IMR-90 (cell line): ENCODE results near the gene CRYBG2. TPM values are rescaled to one million over a fixed set of nuclear protein-coding genes. Genes with fewer than 3 reads are reported as not detected.

Experiments used
- ATAC-seq: fragments of 200-7000 bp; cut with Tn5 transposase; 2 replicates; pipeline ENCODE4 v1.9.1; 2020; ENCODE audit warnings: low read depth, mild to moderate bottlenecking, moderate library complexity
- BruUV-seq: library from RNA; stranded (reverse); fragments of 400-500 nt; replicated peaks from 2 replicates; lab custom pipeline; 2021; lab: Mats Ljungman, UMichigan
- CTCF ChIA-PET: fragments of 300-600 bp; formaldehyde crosslinking; extraction: SDS; loops from one replicate; lab custom pipeline; 2021; ENCODE audit warnings: antibody characterized with exemption; lab: Yijun Ruan, JAX
- POLR2A ChIA-PET: fragments of 300-600 bp; sonication (Branson Sonifier 250); formaldehyde crosslinking; loops from one replicate; lab custom pipeline; 2022; ENCODE audit warnings: antibody characterized with exemption; ENCODE audit not compliant: unreplicated experiment; lab: Charles Lee
- DNase-seq: peaks from one replicate; pipeline ENCODE4 v3.0.0; 2013
- H2AFZ ChIP-seq: replicated peaks from 2 replicates; pipeline ENCODE3; 2013; ENCODE audit warnings: low read length, mild to moderate bottlenecking; ENCODE audit not compliant: poor library complexity
- H2AK5ac ChIP-seq: 2 replicates; pipeline ENCODE4 v1.6.1; 2013; ENCODE audit warnings: low read depth, low read length, inconsistent platforms
- H2AK9ac ChIP-seq: replicated peaks from 2 replicates; pipeline ENCODE3; 2013; ENCODE audit warnings: mild to moderate bottlenecking, low read depth, low read length, moderate library complexity; ENCODE audit not compliant: poor library complexity
- H2BK120ac ChIP-seq: 2 replicates; pipeline ENCODE4 v1.6.1; 2013; ENCODE audit warnings: low read depth, low read length, inconsistent platforms
- H2BK15ac ChIP-seq: 3 replicates; pipeline ENCODE4 v1.6.1; 2013; ENCODE audit warnings: low read depth, low read length, inconsistent platforms
- H2BK20ac ChIP-seq: 2 replicates; pipeline ENCODE4 v1.6.1; 2013; ENCODE audit warnings: low read depth, mild to moderate bottlenecking, inconsistent platforms, low read length, moderate library complexity
- H2BK5ac ChIP-seq: 2 replicates; pipeline ENCODE4 v1.6.1; 2013; ENCODE audit warnings: mild to moderate bottlenecking, low read depth, low read length, inconsistent platforms; ENCODE audit not compliant: poor library complexity, severe bottlenecking
- H3K14ac ChIP-seq: replicated peaks from 2 replicates; pipeline ENCODE4 v1.6.1; 2013; ENCODE audit warnings: low read depth, low read length, inconsistent platforms
- H3K18ac ChIP-seq: 2 replicates; pipeline ENCODE4 v1.6.1; 2013; ENCODE audit warnings: low read depth, low read length, control low read depth
- H3K23ac ChIP-seq: 2 replicates; pipeline ENCODE4 v1.6.1; 2013; ENCODE audit warnings: low read depth, low read length, inconsistent platforms
- H3K27ac ChIP-seq: 2 replicates; pipeline ENCODE4 v1.5.1; 2013; ENCODE audit warnings: mild to moderate bottlenecking, control low read depth, low read length; ENCODE audit not compliant: insufficient read depth
- H3K27me3 ChIP-seq: 2 replicates; pipeline ENCODE4 v1.6.1; 2013; ENCODE audit warnings: low read length; ENCODE audit not compliant: control insufficient read depth, insufficient read depth
- H3K36me3 ChIP-seq: 2 replicates; pipeline ENCODE4 v1.6.1; 2013; ENCODE audit warnings: low read length, mixed read lengths; ENCODE audit not compliant: control insufficient read depth, insufficient read depth
- H3K4ac ChIP-seq: 2 replicates; pipeline ENCODE4 v1.6.1; 2013; ENCODE audit warnings: low read depth, low read length, inconsistent platforms
- H3K4me1 ChIP-seq: 2 replicates; pipeline ENCODE4 v1.6.1; 2013; ENCODE audit warnings: low read length, mixed read lengths; ENCODE audit not compliant: control insufficient read depth, insufficient read depth
- H3K4me2 ChIP-seq: 2 replicates; pipeline ENCODE4 v1.6.1; 2013; ENCODE audit warnings: low read depth, mild to moderate bottlenecking, control low read depth, low read length, moderate library complexity
- H3K4me3 ChIP-seq: 2 replicates; pipeline ENCODE4 v1.5.1; 2013; ENCODE audit warnings: low read depth, mild to moderate bottlenecking, control low read depth, low read length, moderate library complexity; ENCODE audit not compliant: insufficient read depth
- H3K56ac ChIP-seq: 2 replicates; pipeline ENCODE4 v1.6.1; 2013; ENCODE audit warnings: low read length, inconsistent platforms; ENCODE audit not compliant: insufficient read depth; ENCODE audit errors: extremely low read depth
- H3K79me1 ChIP-seq, 2 experiments: 2 replicates each; pipeline ENCODE4 v1.6.1; 2013; ENCODE audit warnings: low read length in 2 of 2, inconsistent platforms in 1 of 2, low read depth in 1 of 2
- H3K9ac ChIP-seq: 2 replicates; pipeline ENCODE4 v1.6.1; 2013; ENCODE audit warnings: low read depth, low read length, control low read depth
- H3K9me1 ChIP-seq: 2 replicates; pipeline ENCODE4 v1.6.1; 2013; ENCODE audit warnings: low read length, inconsistent platforms; ENCODE audit not compliant: insufficient read depth
- H3K9me3 ChIP-seq: 2 replicates; pipeline ENCODE4 v1.6.1; 2013; ENCODE audit warnings: low read length; ENCODE audit not compliant: control insufficient read depth, insufficient read depth
- H4K20me1 ChIP-seq: 2 replicates; pipeline ENCODE4 v1.6.1; 2013; ENCODE audit warnings: low read length, inconsistent platforms; ENCODE audit not compliant: insufficient read depth
- H4K5ac ChIP-seq: 2 replicates; pipeline ENCODE4 v1.6.1; 2013; ENCODE audit warnings: mild to moderate bottlenecking, low read depth, low read length, control low read depth
- H4K8ac ChIP-seq, 2 experiments: 2 replicates each; pipeline ENCODE4 v1.6.1; 2013; ENCODE audit warnings: low read depth in 2 of 2, low read length in 2 of 2, control low read depth in 1 of 2, inconsistent platforms in 1 of 2
- H4K91ac ChIP-seq: 2 replicates; pipeline ENCODE4 v1.6.1; 2013; ENCODE audit warnings: low read depth, low read length, inconsistent platforms; ENCODE audit not compliant: insufficient read depth
- MAZ ChIP-seq: IDR thresholded peaks from 2 replicates; pipeline ENCODE4 v1.6.1; 2012; ENCODE audit warnings: low read depth, mild to moderate bottlenecking, low read length, improper control_type of control experiment, moderate library complexity, borderline replicate concordance
- NFE2L2 ChIP-seq: fragments of 150-350 bp; IDR thresholded peaks from 2 replicates; pipeline ENCODE4 v1.6.1; 2016; ENCODE audit warnings: low read depth, mild to moderate bottlenecking, low read length
- WGBS, 2 experiments: methylation state at CpG; one replicate each; pipeline versions ENCODE4 v1.1.5 to v1.1.7; 2013; ENCODE audit warnings: missing lambda C conversion rate in 2 of 2; ENCODE audit not compliant: insufficient read length in 1 of 2; ENCODE audit errors: extremely low coverage in 2 of 2; 5-methylcytosine and 5-hydroxymethylcytosine counted together
- dilution Hi-C: fragments of 300-500 bp; cut with HindIII; formaldehyde crosslinking; loops from one replicate; pipeline ENCODE4 v1.14.3; 2018; ENCODE audit warnings: low sequenced_read_pairs; ENCODE audit not compliant: unreplicated experiment
- in situ Hi-C: fragments of 300-500 bp; cut with MboI; formaldehyde crosslinking; loops from 3 replicates; pipeline ENCODE4 v1.14.3; 2019; ENCODE audit warnings: low sequenced_read_pairs, inconsistent platforms, mixed read lengths
- intact Hi-C: fragments of 100-400 bp; cut with micrococcal nuclease; formaldehyde crosslinking; loops from 2 replicates; pipeline ENCODE4 v1.10.0; 2022
- polyA plus RNA-seq, 3 experiments: library from polyadenylated mRNA; depleted of rRNA; stranded (reverse); fragments of >200 nt; gene quantifications; 2 replicates each; pipeline ENCODE4 v1.2.3, GENCODE V29; 2012; ENCODE audit warnings: low replicate concordance in 1 of 3
- total RNA-seq: library from RNA; depleted of rRNA; stranded (reverse); fragments of >200 nt; gene quantifications from 2 replicates; pipeline ENCODE4 v1.2.3, GENCODE V29; 2012

Gene CRYBG2
- total and polyA plus RNA-seq, 2 of the 4 experiments (the other 2 are of a cell fraction), result not detected

GRCh38 chr1:26358411-26359384 is 4.8 kb upstream of the CRYBG2 start:
- Histone ChIP-seq H2BK5ac (no peak overlapping the region), H4K91ac (no peak overlapping the region), H3K4me3 (no peak overlapping the region), H3K23ac (no peak overlapping the region), H3K4me1 (no peaks in the 10 kb centered on the region; the same call in 1 of the 2 replicates), H3K27me3 (peaks cover 83% of the 10 kb centered on the region), H2BK20ac (no peak overlapping the region), H3K4ac (no peak overlapping the region), H3K27ac (no peak overlapping the region), H4K5ac (no peak overlapping the region), H2AFZ (peak overlapping the region; percentile 44), H2AK9ac (no peak overlapping the region), H3K9me1 (no peaks in the 10 kb centered on the region), H2AK5ac (no peak overlapping the region), H2BK120ac (no peak overlapping the region), H3K79me1 (no peaks in the 10 kb centered on the region), H2BK15ac (no peak overlapping the region), H4K8ac (no peak overlapping the region), H3K4me2 (no peak overlapping the region), H3K14ac (no peak overlapping the region), H3K9me3 (no peaks in the 10 kb centered on the region), H4K20me1 (no peaks in the 10 kb centered on the region), H3K56ac (no peak overlapping the region), H3K18ac (no peak overlapping the region), H3K9ac (no peak overlapping the region), H3K36me3 (no peaks in the 10 kb centered on the region)
- dilution Hi-C loops, result no loop called here
- DNase-seq (no peak), ATAC-seq (no peak)
- WGBS, 2 experiments, result 42% methylated on average over 6 of the region's 15 CpGs; no CpG with 5 or more reads in 1 of the 2 experiments
- intact Hi-C loops, result no loop called here
- ChIA-PET CTCF (no interaction called here), POLR2A (no interaction called here)
- no TSS peak for BruUV-seq
- no peak for TF ChIP-seq NFE2L2
- TF ChIP-seq MAZ, result no peak
- in situ Hi-C loops, result no loop called here
